Astrocyte (in vitro differentiated cells and primary cell): ENCODE results near the gene CRIM1. TPM values are rescaled to one million over a fixed set of nuclear protein-coding genes. Genes with fewer than 3 reads are reported as not detected.

ENCODE experiments used
- DNase-seq: peaks from one replicate; pipeline ENCODE4 v3.0.0-alpha.2; 2010; ENCODE audit warnings: low read depth
- FAIRE-seq: peaks from 2 replicates; lab custom pipeline; 2011; peaks lifted over from hg19 to GRCh38; lab: Jason Lieb, UNC
- H2AFZ ChIP-seq: 2 replicates; pipeline ENCODE4 v1.6.0; 2012; ENCODE audit warnings: low read depth, low read length, inconsistent platforms
- H3K27ac ChIP-seq: 2 replicates; pipeline ENCODE4 v1.5.1; 2011; ENCODE audit warnings: low read depth, low read length, inconsistent platforms
- H3K27me3 ChIP-seq: 2 replicates; pipeline ENCODE4 v1.6.0; 2011; ENCODE audit warnings: low read length, inconsistent platforms; ENCODE audit not compliant: insufficient read depth
- H3K36me3 ChIP-seq: 2 replicates; pipeline ENCODE4 v1.5.1; 2011; ENCODE audit warnings: low read length, inconsistent platforms; ENCODE audit not compliant: insufficient read depth
- H3K4me1 ChIP-seq: 2 replicates; pipeline ENCODE4 v1.5.1; 2011; ENCODE audit warnings: low read length, inconsistent platforms; ENCODE audit not compliant: insufficient read depth
- H3K4me2 ChIP-seq: 2 replicates; pipeline ENCODE4 v1.6.0; 2012; ENCODE audit warnings: low read length, inconsistent platforms
- H3K4me3 ChIP-seq: 2 replicates; pipeline ENCODE4 v1.5.1; 2011; ENCODE audit warnings: low read depth, mild to moderate bottlenecking, low read length, inconsistent platforms; ENCODE audit not compliant: insufficient read depth
- H3K79me2 ChIP-seq: 2 replicates; pipeline ENCODE4 v1.6.0; 2012; ENCODE audit warnings: mild to moderate bottlenecking, low read length, inconsistent platforms; ENCODE audit not compliant: insufficient read depth
- H3K9ac ChIP-seq: 2 replicates; pipeline ENCODE4 v1.6.0; 2012; ENCODE audit warnings: mild to moderate bottlenecking, low read length, inconsistent platforms
- H3K9me3 ChIP-seq: 2 replicates; pipeline ENCODE4 v1.5.1; 2012; ENCODE audit warnings: low read depth, mild to moderate bottlenecking, low read length, inconsistent platforms; ENCODE audit not compliant: insufficient read depth
- H4K20me1 ChIP-seq: 2 replicates; pipeline ENCODE4 v1.6.0; 2012; ENCODE audit warnings: low read length, inconsistent platforms; ENCODE audit not compliant: insufficient read depth
- H3K27ac Mint-ChIP-seq: one replicate; pipeline ENCODE4 v1.8.0; 2021; ENCODE audit warnings: mild to moderate bottlenecking, mixed read lengths; ENCODE audit not compliant: unreplicated experiment
- H3K27me3 Mint-ChIP-seq: one replicate; pipeline ENCODE4 v1.8.0; 2021; ENCODE audit warnings: low read depth, mixed read lengths; ENCODE audit not compliant: unreplicated experiment
- H3K36me3 Mint-ChIP-seq: one replicate; pipeline ENCODE4 v1.8.0; 2021; ENCODE audit warnings: low read depth, mixed read lengths; ENCODE audit not compliant: unreplicated experiment
- H3K4me1 Mint-ChIP-seq: one replicate; pipeline ENCODE4 v1.8.0; 2021; ENCODE audit warnings: low read depth, mixed read lengths; ENCODE audit not compliant: unreplicated experiment
- H3K4me3 Mint-ChIP-seq: one replicate; pipeline ENCODE4 v1.8.0; 2021; ENCODE audit warnings: mild to moderate bottlenecking, moderate library complexity, mixed read lengths; ENCODE audit not compliant: unreplicated experiment
- H3K9me3 Mint-ChIP-seq: one replicate; pipeline ENCODE4 v1.8.0; 2021; ENCODE audit warnings: mild to moderate bottlenecking, mixed read lengths; ENCODE audit not compliant: unreplicated experiment
- EZH2 ChIP-seq: IDR thresholded peaks from 2 replicates; pipeline ENCODE4 v1.6.1; 2012; ENCODE audit warnings: mild to moderate bottlenecking, low read length, inconsistent platforms; ENCODE audit not compliant: insufficient read depth
- total RNA-seq: library from RNA; stranded (reverse); gene quantifications from 2 replicates; pipeline ENCODE4 v1.2.1, GENCODE V29; 2021
- TF ChIP-seq, protein P1 (sequence below): IDR thresholded peaks from 2 replicates; pipeline ENCODE4 v1.5.1; 2011; ENCODE audit warnings: low read depth, mild to moderate bottlenecking, inconsistent platforms, low read length, moderate library complexity; ENCODE audit not compliant: insufficient read depth

CRIM1 gene
- total RNA-seq, 1 donor from 2014 or later = 180 TPM

DNA sequence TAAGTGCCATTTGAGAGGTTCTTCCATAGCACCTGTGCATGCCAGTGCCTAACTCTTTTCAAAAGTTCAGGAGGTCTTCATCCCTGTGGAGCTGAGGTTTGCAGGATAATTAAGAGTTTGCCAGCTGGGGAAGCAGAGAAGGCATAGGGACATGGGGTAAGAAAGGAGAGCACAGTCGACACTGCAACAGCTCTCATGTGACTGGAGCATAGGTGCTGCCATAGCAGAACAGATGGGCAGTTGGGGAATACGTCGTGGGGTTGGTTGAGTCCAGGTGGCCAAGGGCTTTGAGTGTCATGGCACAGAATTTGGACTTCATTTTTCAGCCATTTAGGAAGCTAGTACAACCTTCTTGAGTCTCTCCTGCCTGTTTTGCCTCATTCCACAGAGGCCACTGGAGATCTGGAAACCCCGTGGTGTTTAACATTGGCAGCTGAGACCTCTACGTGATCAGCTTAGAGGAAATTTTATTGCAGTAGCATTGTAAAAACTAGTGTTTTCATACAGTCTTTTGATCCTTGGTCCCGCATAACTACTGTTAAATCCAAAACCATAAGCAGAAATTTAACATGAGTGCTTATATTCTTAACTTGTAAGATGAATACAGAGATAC is 65.1 kb downstream of the CRIM1 start:
- no peak overlapping the region for H3K4me3 ChIP-seq
- no peak for FAIRE-seq
- H4K20me1 ChIP-seq = peaks cover 88% of the 10 kb centered on the region
- Mint-ChIP-seq H3K4me3 (peak overlapping the region; percentile 22), H3K4me1 (peaks cover 14% of the 10 kb centered on the region), H3K27me3 (no peaks in the 10 kb centered on the region), H3K27ac (peak overlapping the region; percentile 70), H3K9me3 (no peaks in the 10 kb centered on the region), H3K36me3 (peaks cover 7% of the 10 kb centered on the region)
- H3K27ac ChIP-seq = no peak overlapping the region
- no peak overlapping the region for H3K4me2 ChIP-seq
- no peaks in the 10 kb centered on the region for H3K4me1 ChIP-seq
- no peak for DNase-seq
- H3K9ac ChIP-seq = no peak overlapping the region
- H2AFZ ChIP-seq = no peak overlapping the region
- TF ChIP-seq EZH2 = no peak
- TF ChIP-seq, protein P1, sequence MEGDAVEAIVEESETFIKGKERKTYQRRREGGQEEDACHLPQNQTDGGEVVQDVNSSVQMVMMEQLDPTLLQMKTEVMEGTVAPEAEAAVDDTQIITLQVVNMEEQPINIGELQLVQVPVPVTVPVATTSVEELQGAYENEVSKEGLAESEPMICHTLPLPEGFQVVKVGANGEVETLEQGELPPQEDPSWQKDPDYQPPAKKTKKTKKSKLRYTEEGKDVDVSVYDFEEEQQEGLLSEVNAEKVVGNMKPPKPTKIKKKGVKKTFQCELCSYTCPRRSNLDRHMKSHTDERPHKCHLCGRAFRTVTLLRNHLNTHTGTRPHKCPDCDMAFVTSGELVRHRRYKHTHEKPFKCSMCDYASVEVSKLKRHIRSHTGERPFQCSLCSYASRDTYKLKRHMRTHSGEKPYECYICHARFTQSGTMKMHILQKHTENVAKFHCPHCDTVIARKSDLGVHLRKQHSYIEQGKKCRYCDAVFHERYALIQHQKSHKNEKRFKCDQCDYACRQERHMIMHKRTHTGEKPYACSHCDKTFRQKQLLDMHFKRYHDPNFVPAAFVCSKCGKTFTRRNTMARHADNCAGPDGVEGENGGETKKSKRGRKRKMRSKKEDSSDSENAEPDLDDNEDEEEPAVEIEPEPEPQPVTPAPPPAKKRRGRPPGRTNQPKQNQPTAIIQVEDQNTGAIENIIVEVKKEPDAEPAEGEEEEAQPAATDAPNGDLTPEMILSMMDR = no peak
- no peaks in the 10 kb centered on the region for H3K9me3 ChIP-seq
- no peaks in the 10 kb centered on the region for H3K27me3 ChIP-seq
- H3K36me3 ChIP-seq = peaks cover 10% of the 10 kb centered on the region
- H3K79me2 ChIP-seq = peaks cover 100% of the 10 kb centered on the region

DNA sequence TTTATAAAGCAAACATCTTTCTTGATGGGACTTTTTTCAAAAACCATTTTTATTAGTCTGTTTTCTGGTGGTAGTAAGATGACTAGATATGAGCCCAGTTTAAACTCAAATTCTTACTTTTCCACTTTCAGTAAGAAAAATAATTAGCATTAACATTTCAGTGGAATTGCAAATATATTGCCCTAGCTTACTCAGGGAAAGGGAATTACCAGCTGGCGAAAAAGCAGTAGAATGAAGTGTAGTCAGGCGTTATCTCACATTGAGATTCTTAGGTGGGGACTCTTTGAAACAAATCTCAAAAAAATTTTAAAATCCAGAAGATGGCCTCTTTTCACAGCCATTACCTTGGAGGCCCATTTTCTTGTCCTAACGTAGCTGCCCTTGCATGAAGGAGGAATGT is 65.8 kb downstream of the CRIM1 start:
- H3K27ac Mint-ChIP-seq = no peak overlapping the region
- Histone ChIP-seq H3K9me3 (no peaks in the 10 kb centered on the region), H3K4me2 (no peak overlapping the region), H3K27me3 (no peaks in the 10 kb centered on the region), H3K36me3 (peaks cover 12% of the 10 kb centered on the region), H3K4me3 (no peak overlapping the region), H3K4me1 (no peaks in the 10 kb centered on the region), H3K9ac (no peak overlapping the region), H2AFZ (no peak overlapping the region), H4K20me1 (peaks cover 90% of the 10 kb centered on the region), H3K79me2 (peaks cover 100% of the 10 kb centered on the region), H3K27ac (no peak overlapping the region)
- H3K36me3 Mint-ChIP-seq = peaks cover 7% of the 10 kb centered on the region
- H3K4me3 Mint-ChIP-seq = no peak overlapping the region
- DNase-seq = no peak
- no peak for FAIRE-seq
- no peaks in the 10 kb centered on the region for H3K27me3 Mint-ChIP-seq
- H3K4me1 Mint-ChIP-seq = peaks cover 14% of the 10 kb centered on the region
- no peak for TF ChIP-seq EZH2
- TF ChIP-seq, protein P1 = no peak
- no peaks in the 10 kb centered on the region for H3K9me3 Mint-ChIP-seq

DNA sequence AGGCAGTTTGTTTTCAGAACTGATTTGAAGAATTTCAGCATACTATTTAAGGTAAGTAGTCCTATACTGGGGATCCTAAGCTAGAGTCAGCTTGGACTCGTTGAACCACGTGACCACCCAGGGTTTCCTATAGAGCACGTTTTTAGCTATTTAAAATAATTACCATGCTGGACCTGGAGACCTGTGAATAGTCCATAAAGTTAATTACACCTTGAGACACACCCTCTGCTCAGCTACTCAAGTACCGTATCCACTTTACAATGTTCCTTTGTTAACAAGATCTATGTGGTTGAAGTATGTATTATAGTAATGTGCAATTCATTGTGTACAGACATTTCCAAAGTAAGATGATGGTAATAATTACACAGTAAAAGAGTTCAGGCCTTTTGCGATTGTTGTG is 67.6 kb downstream of the CRIM1 start:
- peaks cover 84% of the 10 kb centered on the region for H4K20me1 ChIP-seq
- Mint-ChIP-seq H3K9me3 (no peaks in the 10 kb centered on the region), H3K4me1 (peaks cover 18% of the 10 kb centered on the region), H3K36me3 (peaks cover 5% of the 10 kb centered on the region), H3K4me3 (no peak overlapping the region), H3K27ac (no peak overlapping the region), H3K27me3 (no peaks in the 10 kb centered on the region)
- H3K4me1 ChIP-seq = peaks cover 9% of the 10 kb centered on the region
- H3K27ac ChIP-seq = no peak overlapping the region
- H3K9ac ChIP-seq = no peak overlapping the region
- no peak overlapping the region for H2AFZ ChIP-seq
- H3K4me2 ChIP-seq = no peak overlapping the region
- TF ChIP-seq EZH2 = no peak
- TF ChIP-seq, protein P1 = no peak
- no peaks in the 10 kb centered on the region for H3K9me3 ChIP-seq
- peaks cover 97% of the 10 kb centered on the region for H3K79me2 ChIP-seq
- peaks cover 12% of the 10 kb centered on the region for H3K36me3 ChIP-seq
- DNase-seq (no peak), FAIRE-seq (peak; percentile 23)
- H3K4me3 ChIP-seq = no peak overlapping the region
- no peaks in the 10 kb centered on the region for H3K27me3 ChIP-seq
